GM21619 (cell line): ENCODE measurements around the gene UQCRQ.

ENCODE experiments used
- ATAC-seq: cut with Tn5 transposase; IDR thresholded peaks from one replicate; pipeline ENCODE4 v1.9.1; 2021; ENCODE audit not compliant: unreplicated experiment

UQCRQ gene

DNA sequence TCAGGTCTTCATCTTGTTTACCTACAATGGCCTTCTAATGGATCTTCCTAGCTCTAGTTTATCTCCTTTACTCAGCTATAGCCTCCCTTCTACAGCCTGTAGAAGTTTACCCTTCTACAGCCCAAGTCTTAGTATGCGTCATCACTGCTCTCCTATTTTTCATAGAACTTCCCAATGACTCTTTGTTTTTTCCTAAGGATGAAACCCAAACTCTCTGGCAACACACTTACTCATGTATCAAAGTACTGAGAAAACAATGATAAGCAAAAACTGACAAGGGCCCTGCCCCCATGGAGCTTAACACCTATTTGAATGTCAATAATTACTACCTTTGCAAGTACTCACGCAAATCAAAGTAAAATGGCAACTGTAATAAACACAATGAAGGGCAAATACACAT lies 40.7 kb downstream of the UQCRQ start:
- no peak for ATAC-seq

DNA sequence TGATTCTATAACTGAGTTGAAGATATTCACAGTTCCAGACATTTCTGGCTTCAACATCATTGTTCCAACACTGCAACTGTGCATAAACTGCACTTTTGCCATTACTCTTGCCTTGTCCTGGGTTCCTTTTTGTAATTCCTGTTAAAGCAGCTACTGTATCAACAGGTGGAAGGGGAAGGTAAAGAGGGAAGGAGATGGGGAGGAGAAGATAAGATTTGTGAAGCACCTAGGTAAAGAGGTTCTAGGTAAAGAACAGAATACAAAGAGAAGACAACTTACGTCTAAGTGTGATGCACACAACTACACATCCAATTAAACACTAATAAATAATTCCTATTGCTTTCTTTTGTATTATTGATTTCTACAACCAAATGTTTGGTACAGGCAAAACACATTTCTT lies 43.3 kb downstream of the UQCRQ start:
- no peak for ATAC-seq

- ATAC-seq = no peak
Observed at GRCh38 chr5:132915681-132916080, 49.2 kb downstream of the UQCRQ start.

DNA sequence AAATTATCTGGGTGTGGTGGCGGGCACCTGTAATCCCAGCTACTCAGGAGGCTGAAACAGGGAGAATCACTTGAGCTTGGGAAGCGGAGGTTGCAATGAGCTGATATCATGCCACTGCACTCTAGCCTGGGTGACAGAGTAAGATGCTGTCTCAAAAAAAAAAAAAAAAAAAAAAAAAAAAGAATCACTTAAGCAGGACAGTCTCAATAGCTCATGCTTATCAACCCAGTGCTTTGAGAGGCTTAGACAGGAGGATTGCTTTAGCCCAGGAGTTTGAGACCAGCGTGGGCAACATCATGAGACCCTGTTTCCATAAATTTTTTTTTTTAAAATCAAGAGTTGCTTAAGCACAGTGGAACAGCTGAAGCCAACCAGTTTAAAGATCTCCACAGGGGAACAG lies 49.6 kb downstream of the UQCRQ start:
- no peak for ATAC-seq
